PFSK-1 (cell line): ENCODE measurements around the gene MIPOL1.

ENCODE experiments used
- POLR2AphosphoS5 ChIP-seq: IDR thresholded peaks from 2 replicates; pipeline ENCODE4 v1.6.1; 2012; ENCODE audit warnings: low read depth, mild to moderate bottlenecking, control low read depth, low read length, moderate library complexity
- SIN3A ChIP-seq: IDR thresholded peaks from 2 replicates; pipeline ENCODE4 v1.6.1; 2012; ENCODE audit warnings: mild to moderate bottlenecking, low read length, moderate library complexity, borderline replicate concordance; ENCODE audit not compliant: insufficient read depth
- TAF1 ChIP-seq: IDR thresholded peaks from 2 replicates; pipeline ENCODE4 v1.6.1; 2012; ENCODE audit warnings: low read length, control low read depth, borderline replicate concordance; ENCODE audit not compliant: insufficient read depth

- TF ChIP-seq TAF1 (no peak), SIN3A (no peak), POLR2AphosphoS5 (no peak)
Measured at GRCh38 chr14:37187294-37187693, 10.4 kb upstream of the MIPOL1 start.
